Kidney (tissue), 14 donors: ENCODE data around the gene LMAN2L. TPM values are rescaled to one million over a fixed set of nuclear protein-coding genes. Genes with fewer than 3 reads are reported as not detected.

Experiments
- DNase-seq, 5 donors: peaks; one replicate each; pipeline ENCODE4 v3.0.0-alpha.2; 2013 to 2020
- FAIRE-seq: peaks from 2 replicates; lab custom pipeline; 2012; peaks lifted over from hg19 to GRCh38; lab: Jason Lieb, UNC
- H3K27ac ChIP-seq, 2 donors: one replicate each; pipeline ENCODE4 v1.7.0; 2013; ENCODE audit warnings: low read depth in 2 of 2, low read length in 2 of 2, inconsistent platforms in 1 of 2
- H3K27me3 ChIP-seq: one replicate; pipeline ENCODE4 v1.7.1; 2013; ENCODE audit warnings: low read length, inconsistent platforms; ENCODE audit not compliant: control insufficient read depth, insufficient read depth
- H3K36me3 ChIP-seq, 3 donors: one replicate each; pipeline versions ENCODE4 v1.7.0 to v1.7.1; 2013; ENCODE audit warnings: low read length in 3 of 3, control low read depth in 1 of 3, inconsistent platforms in 1 of 3; ENCODE audit not compliant: insufficient read depth in 3 of 3, control insufficient read depth in 2 of 3
- H3K4me1 ChIP-seq, 3 donors: one replicate each; pipeline versions ENCODE4 v1.7.0 to v1.7.1; 2013; ENCODE audit warnings: low read length in 3 of 3, inconsistent platforms in 1 of 3, low read depth in 1 of 3; ENCODE audit not compliant: control insufficient read depth in 2 of 3, insufficient read depth in 2 of 3
- H3K4me3 ChIP-seq, 3 donors: one replicate each; pipeline versions ENCODE4 v1.7.0 to v1.8.1; 2013; ENCODE audit warnings: low read length in 3 of 3, control low read depth in 1 of 3, inconsistent platforms in 1 of 3
- H3K9ac ChIP-seq, 3 donors: one replicate each; pipeline versions ENCODE4 v1.7.0 to v1.7.1; 2013; ENCODE audit warnings: low read length in 3 of 3, control low read depth in 1 of 3, inconsistent platforms in 1 of 3
- H3K9me3 ChIP-seq, 3 donors: one replicate each; pipeline versions ENCODE4 v1.7.0 to v1.7.1; 2013; ENCODE audit warnings: low read length in 3 of 3, control low read depth in 1 of 3, inconsistent platforms in 1 of 3; ENCODE audit not compliant: control insufficient read depth in 2 of 3, insufficient read depth in 1 of 3
- intact Hi-C: fragments of 100-400 bp; cut with DNase I; formaldehyde crosslinking; loops from one replicate; pipeline ENCODE4 v1.11.1; 2022
- polyA plus RNA-seq: library from polyadenylated mRNA; stranded (reverse); fragments of 350-450 nt; fragmentation: Illumina TruSeq; extraction: RNeasy Lipid Tissue Mini Kit (QIAGEN cat#74804); gene quantifications from one replicate; pipeline ENCODE4 v1.2.3, GENCODE V29; 2014; ENCODE audit warnings: low read depth, low replicate concordance; ENCODE audit not compliant: insufficient read depth
- total RNA-seq: library from RNA; stranded (reverse); fragmentation: NEBNext Ultra II Directional; extraction: Animal tissue kit (Norgen Biotek cat#: 25700); gene quantifications from one replicate; pipeline ENCODE4 v1.2.1, GENCODE V29; 2021
- TF ChIP-seq, protein P1 (sequence below): IDR thresholded peaks from 3 replicates; pipeline ENCODE4 v1.5.1; 2012; ENCODE audit warnings: mild to moderate bottlenecking, moderate library complexity, borderline replicate concordance; ENCODE audit not compliant: insufficient read depth; ENCODE audit errors: extremely low read depth
- donor health status: control.
- donor health status: control.
- donor health status: control.
- donor health status: control.
- donor health status: control.
- donor health status: DM: yes; HTN: yes; CAD: no.
- donor health status: Normal renal cell carcinoma (clear cell type).

Gene LMAN2L
- total and polyA plus RNA-seq, 2 donors from 2014 or later: 23.0 to 25.3 TPM

- no peak overlapping the region for H3K9ac ChIP-seq
- no peaks in the 10 kb centered on the region for H3K36me3 ChIP-seq
- no peak overlapping the region for H3K4me3 ChIP-seq
- DNase-seq (no peak), FAIRE-seq (no peak)
- H3K27me3 ChIP-seq: no peaks in the 10 kb centered on the region
- H3K4me1 ChIP-seq: no peaks in the 10 kb centered on the region
- TF ChIP-seq, protein P1, sequence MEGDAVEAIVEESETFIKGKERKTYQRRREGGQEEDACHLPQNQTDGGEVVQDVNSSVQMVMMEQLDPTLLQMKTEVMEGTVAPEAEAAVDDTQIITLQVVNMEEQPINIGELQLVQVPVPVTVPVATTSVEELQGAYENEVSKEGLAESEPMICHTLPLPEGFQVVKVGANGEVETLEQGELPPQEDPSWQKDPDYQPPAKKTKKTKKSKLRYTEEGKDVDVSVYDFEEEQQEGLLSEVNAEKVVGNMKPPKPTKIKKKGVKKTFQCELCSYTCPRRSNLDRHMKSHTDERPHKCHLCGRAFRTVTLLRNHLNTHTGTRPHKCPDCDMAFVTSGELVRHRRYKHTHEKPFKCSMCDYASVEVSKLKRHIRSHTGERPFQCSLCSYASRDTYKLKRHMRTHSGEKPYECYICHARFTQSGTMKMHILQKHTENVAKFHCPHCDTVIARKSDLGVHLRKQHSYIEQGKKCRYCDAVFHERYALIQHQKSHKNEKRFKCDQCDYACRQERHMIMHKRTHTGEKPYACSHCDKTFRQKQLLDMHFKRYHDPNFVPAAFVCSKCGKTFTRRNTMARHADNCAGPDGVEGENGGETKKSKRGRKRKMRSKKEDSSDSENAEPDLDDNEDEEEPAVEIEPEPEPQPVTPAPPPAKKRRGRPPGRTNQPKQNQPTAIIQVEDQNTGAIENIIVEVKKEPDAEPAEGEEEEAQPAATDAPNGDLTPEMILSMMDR: no peak
- no peak overlapping the region for H3K27ac ChIP-seq
- H3K9me3 ChIP-seq: no peaks in the 10 kb centered on the region
- intact Hi-C loops: no loop called here
Observed at GRCh38 chr2:96751800-96752199, 11.9 kb upstream of the LMAN2L start.

GRCh38 chr2:96747061-96747617 is 7.3 kb upstream of the LMAN2L start:
- intact Hi-C loops: no loop called here
- no peak overlapping the region for H3K4me3 ChIP-seq
- no peaks in the 10 kb centered on the region for H3K9me3 ChIP-seq
- TF ChIP-seq, protein P1: no peak
- H3K9ac ChIP-seq: no peak overlapping the region
- H3K27me3 ChIP-seq: no peaks in the 10 kb centered on the region
- FAIRE-seq: no peak
- DNase-seq: no peak
- no peaks in the 10 kb centered on the region for H3K4me1 ChIP-seq
- H3K36me3 ChIP-seq: no peaks in the 10 kb centered on the region
- H3K27ac ChIP-seq: no peak overlapping the region

DNA sequence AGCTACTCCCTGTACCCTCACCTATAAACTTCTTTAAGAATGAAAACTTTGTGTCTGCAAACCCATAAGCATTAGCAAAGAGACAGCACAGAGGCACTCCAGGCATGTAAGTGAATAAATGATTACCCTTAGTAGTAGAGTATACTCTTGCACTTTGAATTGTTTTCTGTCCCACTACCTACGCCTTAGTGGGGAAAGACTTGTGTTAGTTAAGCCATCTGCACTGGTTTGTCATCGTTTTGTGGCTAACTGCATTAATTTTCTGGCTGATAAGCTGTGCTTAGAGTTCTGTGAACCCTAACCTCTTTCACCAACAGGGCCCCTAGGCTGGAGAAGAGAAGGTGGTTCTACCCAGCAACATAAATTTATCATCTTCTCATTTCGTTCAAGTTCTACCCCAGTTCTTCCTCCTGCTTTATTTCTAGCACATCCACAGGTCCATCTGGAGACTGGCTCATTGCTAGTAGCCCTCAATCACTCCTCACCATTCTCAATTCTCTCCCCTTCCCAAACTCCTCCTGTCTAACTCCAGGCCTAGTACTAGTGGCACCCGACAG is 710 bp downstream of the LMAN2L start:
- TF ChIP-seq, protein P1: no peak
- DNase-seq (peak in 1 of 5 donors; percentile 26), FAIRE-seq (no peak)
- intact Hi-C loops: no loop called here
- peak overlapping the region; percentile 81 to 85 for H3K27ac ChIP-seq
- H3K4me1 ChIP-seq: peaks cover 0 to 14% (median 8%) of the 10 kb centered on the region in 3 donors
- no peaks in the 10 kb centered on the region for H3K27me3 ChIP-seq
- peak overlapping the region; percentile 67 to 87 (median 80) for H3K4me3 ChIP-seq
- no peaks in the 10 kb centered on the region for H3K9me3 ChIP-seq
- peaks cover 0 to 16% (median 6%) of the 10 kb centered on the region in 3 donors for H3K36me3 ChIP-seq
- peak overlapping the region; percentile 34 to 91 (median 78) for H3K9ac ChIP-seq

DNA sequence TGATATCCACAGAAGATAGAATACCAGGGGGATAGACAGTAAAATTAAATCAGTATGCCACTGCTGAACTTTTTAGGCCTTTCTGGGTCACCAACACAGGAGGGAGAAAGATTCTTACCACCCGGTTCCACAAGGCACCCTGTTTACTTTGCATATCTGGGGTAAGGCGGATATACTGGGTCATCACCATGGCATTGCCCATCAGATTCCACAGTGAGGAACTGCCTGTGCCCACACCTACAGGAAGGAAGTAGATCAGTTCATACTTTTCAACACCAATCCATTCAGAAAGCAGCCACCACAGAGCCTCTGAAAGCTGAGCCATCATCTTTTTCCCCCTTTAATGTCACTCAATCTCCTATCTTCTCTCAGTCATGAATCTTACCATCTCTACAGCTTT is 2.0 kb downstream of the LMAN2L start:
- H3K36me3 ChIP-seq: peaks cover 3 to 27% (median 18%) of the 10 kb centered on the region in 3 donors
- DNase-seq (no peak), FAIRE-seq (no peak)
- TF ChIP-seq, protein P1: no peak
- peaks cover 0 to 14% (median 8%) of the 10 kb centered on the region in 3 donors for H3K4me1 ChIP-seq
- no peaks in the 10 kb centered on the region for H3K9me3 ChIP-seq
- no peaks in the 10 kb centered on the region for H3K27me3 ChIP-seq
- intact Hi-C loops: no loop called here
- H3K27ac ChIP-seq: no peak overlapping the region
- H3K9ac ChIP-seq: peak overlapping the region in 1 of 3 donors; percentile 22
- H3K4me3 ChIP-seq: peak overlapping the region in 2 of 3 donors; percentile 4 to 7
